Measurements from ENCODE around the gene PROZ.
A peak's percentile ranks its signal among the peaks of the same experiment; 100 is the strongest.

PROZ gene

GRCh38 chr13:113216254-113217048, 58.0 kb downstream of the PROZ start:
- Histone ChIP-seq H3K9ac (ENCODE audit: low read depth, low read length) (peak overlapping the region; percentile 51), H3K27ac (ENCODE audit: low read depth, low read length) (peak overlapping the region; percentile 63), H3K4me3 (ENCODE audit: low read length) (peak overlapping the region; percentile 15), H3K36me3 (ENCODE audit: insufficient read depth, low read length) (peaks cover 46% of the 10 kb centered on the region), H3K4me1 (ENCODE audit: insufficient read depth, low read length) (peaks cover 22% of the 10 kb centered on the region), H3K27me3 (ENCODE audit: insufficient read depth, low read length) (no peaks in the 10 kb centered on the region), H3K9me3 (ENCODE audit: insufficient read depth, low read depth, low read length) (no peaks in the 10 kb centered on the region)
- WGBS = 47% methylated on average over 7 of the region's 7 CpGs

GRCh38 chr13:113218586-113218985, 60.1 kb downstream of the PROZ start:
- Histone ChIP-seq H3K9ac (ENCODE audit: low read depth, low read length) (no peak overlapping the region), H3K4me3 (ENCODE audit: low read length) (no peak overlapping the region), H3K9me3 (ENCODE audit: insufficient read depth, low read depth, low read length) (no peaks in the 10 kb centered on the region), H3K27me3 (ENCODE audit: insufficient read depth, low read length) (no peaks in the 10 kb centered on the region), H3K4me1 (ENCODE audit: insufficient read depth, low read length) (peaks cover 22% of the 10 kb centered on the region), H3K27ac (ENCODE audit: low read depth, low read length) (no peak overlapping the region), H3K36me3 (ENCODE audit: insufficient read depth, low read length) (peaks cover 54% of the 10 kb centered on the region)
- 98% methylated on average over 3 of the region's 3 CpGs for WGBS

GRCh38 chr13:113219256-113219940, 61.0 kb downstream of the PROZ start:
- Histone ChIP-seq H3K9ac (ENCODE audit: low read depth, low read length) (no peak overlapping the region), H3K36me3 (ENCODE audit: insufficient read depth, low read length) (peaks cover 58% of the 10 kb centered on the region)
- 93% methylated on average over 14 of the region's 14 CpGs for WGBS

GRCh38 chr13:113220141-113220598, 61.7 kb downstream of the PROZ start:
- H3K36me3 ChIP-seq (ENCODE audit: insufficient read depth, low read length) = peaks cover 66% of the 10 kb centered on the region
- H3K27ac ChIP-seq (ENCODE audit: low read depth, low read length) = no peak overlapping the region
- H3K4me1 ChIP-seq (ENCODE audit: insufficient read depth, low read length) = peaks cover 22% of the 10 kb centered on the region
- no peaks in the 10 kb centered on the region for H3K9me3 ChIP-seq (ENCODE audit: insufficient read depth, low read depth, low read length)
- H3K27me3 ChIP-seq (ENCODE audit: insufficient read depth, low read length) = no peaks in the 10 kb centered on the region
- no peak overlapping the region for H3K4me3 ChIP-seq (ENCODE audit: low read length)
- 94% methylated on average over 13 of the region's 13 CpGs for WGBS
- H3K9ac ChIP-seq (ENCODE audit: low read depth, low read length) = no peak overlapping the region

More at GRCh38 chr13:113219256-113219940, 61.0 kb downstream of the PROZ start:
- H3K9me3 ChIP-seq (ENCODE audit: insufficient read depth, low read depth, low read length) = no peaks in the 10 kb centered on the region
- H3K4me1 ChIP-seq (ENCODE audit: insufficient read depth, low read length) = peaks cover 22% of the 10 kb centered on the region
- no peak overlapping the region for H3K27ac ChIP-seq (ENCODE audit: low read depth, low read length)
- H3K27me3 ChIP-seq (ENCODE audit: insufficient read depth, low read length) = no peaks in the 10 kb centered on the region
- no peak overlapping the region for H3K4me3 ChIP-seq (ENCODE audit: low read length)

GRCh38 chr13:113220877-113221276, 62.4 kb downstream of the PROZ start:
- Histone ChIP-seq H3K27ac (ENCODE audit: low read depth, low read length) (no peak overlapping the region), H3K27me3 (ENCODE audit: insufficient read depth, low read length) (no peaks in the 10 kb centered on the region), H3K4me1 (ENCODE audit: insufficient read depth, low read length) (peaks cover 20% of the 10 kb centered on the region), H3K9ac (ENCODE audit: low read depth, low read length) (no peak overlapping the region), H3K36me3 (ENCODE audit: insufficient read depth, low read length) (peaks cover 73% of the 10 kb centered on the region), H3K9me3 (ENCODE audit: insufficient read depth, low read depth, low read length) (no peaks in the 10 kb centered on the region), H3K4me3 (ENCODE audit: low read length) (no peak overlapping the region)
- 96% methylated on average over 7 of the region's 7 CpGs for WGBS

All from HUES64 (cell line).